Gastrocnemius medialis (tissue), 4 donors: ENCODE results near the gene CNR2.
A peak's percentile ranks its signal among the peaks of the same experiment; 100 is the strongest.

Source experiments
- POLR2A ChIP-seq, 2 donors: fragments of 450-650 bp; IDR thresholded peaks; one replicate each; pipeline ENCODE4 v1.6.1; 2017; ENCODE audit warnings: antibody characterized with exemption in 2 of 2, mild to moderate bottlenecking in 2 of 2, moderate library complexity in 2 of 2
- TF ChIP-seq, protein P1 (sequence below), 5 experiments: fragments of 450-650 bp in 3 of 5; fragments of 200-600 bp in 2 of 5; sonication (generic) in 2 of 5; IDR thresholded peaks in 4 of 5; conservative IDR thresholded peaks in 1 of 5; 1 replicate in 4 of 5; 2 replicates in 1 of 5; pipeline ENCODE4 v1.5.1; 2016 to 2019; ENCODE audit warnings: antibody characterized with exemption in 5 of 5, mild to moderate bottlenecking in 3 of 5, moderate library complexity in 3 of 5

DNA sequence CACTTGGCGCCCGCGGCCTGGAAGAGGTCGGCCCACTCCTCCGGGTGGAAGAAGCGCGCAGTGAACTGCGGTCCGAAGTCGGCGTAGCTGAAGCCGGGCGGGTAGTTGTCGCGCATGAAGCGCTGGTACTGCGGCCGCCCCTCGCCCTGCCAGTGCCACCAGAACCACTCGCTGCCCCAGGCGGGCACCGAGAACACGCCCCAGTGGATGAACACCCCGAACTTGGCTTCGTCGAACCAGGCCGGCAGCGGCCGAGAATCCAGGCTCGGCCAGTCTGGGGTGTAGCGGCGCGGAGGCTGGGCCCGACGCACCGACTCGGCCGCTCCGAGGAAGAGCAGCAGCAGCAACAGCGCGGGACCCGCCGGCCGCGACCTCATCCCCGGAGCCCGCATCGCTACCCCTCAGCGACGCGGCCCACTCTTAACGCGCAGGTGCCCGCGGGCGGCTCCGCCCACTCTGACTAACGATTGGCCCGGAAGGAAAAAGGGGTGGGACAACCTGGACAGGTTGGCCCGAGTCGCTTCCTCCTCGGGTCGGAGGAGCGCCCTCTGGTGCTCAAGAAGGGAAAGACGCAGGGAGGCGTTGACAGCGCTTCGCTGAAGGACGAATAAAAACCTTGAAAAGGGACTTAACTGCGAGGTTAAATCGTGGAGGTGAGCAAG lies 45.1 kb downstream of the CNR2 start, which contains the start of gene FUCA1:
- TF ChIP-seq, protein P1, sequence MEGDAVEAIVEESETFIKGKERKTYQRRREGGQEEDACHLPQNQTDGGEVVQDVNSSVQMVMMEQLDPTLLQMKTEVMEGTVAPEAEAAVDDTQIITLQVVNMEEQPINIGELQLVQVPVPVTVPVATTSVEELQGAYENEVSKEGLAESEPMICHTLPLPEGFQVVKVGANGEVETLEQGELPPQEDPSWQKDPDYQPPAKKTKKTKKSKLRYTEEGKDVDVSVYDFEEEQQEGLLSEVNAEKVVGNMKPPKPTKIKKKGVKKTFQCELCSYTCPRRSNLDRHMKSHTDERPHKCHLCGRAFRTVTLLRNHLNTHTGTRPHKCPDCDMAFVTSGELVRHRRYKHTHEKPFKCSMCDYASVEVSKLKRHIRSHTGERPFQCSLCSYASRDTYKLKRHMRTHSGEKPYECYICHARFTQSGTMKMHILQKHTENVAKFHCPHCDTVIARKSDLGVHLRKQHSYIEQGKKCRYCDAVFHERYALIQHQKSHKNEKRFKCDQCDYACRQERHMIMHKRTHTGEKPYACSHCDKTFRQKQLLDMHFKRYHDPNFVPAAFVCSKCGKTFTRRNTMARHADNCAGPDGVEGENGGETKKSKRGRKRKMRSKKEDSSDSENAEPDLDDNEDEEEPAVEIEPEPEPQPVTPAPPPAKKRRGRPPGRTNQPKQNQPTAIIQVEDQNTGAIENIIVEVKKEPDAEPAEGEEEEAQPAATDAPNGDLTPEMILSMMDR (IDR thresholded peaks at IDR 0.05 in 4 of 5, conservative IDR thresholded peaks at IDR 0.05 in 1 of 5), result peak; percentile 91 to 98 (median 96)
- TF ChIP-seq POLR2A (IDR thresholded peaks at IDR 0.05), result peak; percentile 71 to 79
